LNCaP clone FGC (cell line): ENCODE data around the gene RHCG.

ENCODE experiments used
- DNase-seq: peaks from one replicate; pipeline ENCODE4 v3.0.0-alpha.2; 2011; ENCODE audit warnings: low read depth
- H3K4me3 ChIP-seq: 2 replicates; pipeline ENCODE4 v1.5.1; 2011; ENCODE audit warnings: mild to moderate bottlenecking, low read depth, low read length, control low read depth
- CTCF ChIP-seq: IDR thresholded peaks from 2 replicates; pipeline ENCODE4 v1.5.1; 2012; ENCODE audit warnings: mild to moderate bottlenecking; ENCODE audit not compliant: control insufficient read depth, insufficient read depth; ENCODE audit errors: extremely low read depth

Gene RHCG

GRCh38 chr15:89515477-89515876 lies 19.1 kb upstream of the RHCG start:
- no peak overlapping the region for H3K4me3 ChIP-seq
- DNase-seq = no peak
- TF ChIP-seq CTCF = no peak

- no peak overlapping the region for H3K4me3 ChIP-seq
- no peak for DNase-seq
- no peak for TF ChIP-seq CTCF
Measured at GRCh38 chr15:89514596-89515406, 18.4 kb upstream of the RHCG start.

GRCh38 chr15:89514186-89514585 lies 17.8 kb upstream of the RHCG start:
- DNase-seq = no peak
- no peak for TF ChIP-seq CTCF
- no peak overlapping the region for H3K4me3 ChIP-seq

GRCh38 chr15:89513284-89513683 lies 16.9 kb upstream of the RHCG start:
- no peak for DNase-seq
- no peak for TF ChIP-seq CTCF
- H3K4me3 ChIP-seq = no peak overlapping the region

GRCh38 chr15:89512631-89513030 lies 16.2 kb upstream of the RHCG start:
- no peak for TF ChIP-seq CTCF
- H3K4me3 ChIP-seq = no peak overlapping the region
- DNase-seq = no peak

- DNase-seq = no peak
- no peak for TF ChIP-seq CTCF
- H3K4me3 ChIP-seq = no peak overlapping the region
Measured at GRCh38 chr15:89506026-89506686, 9.8 kb upstream of the RHCG start.
